HTERT RPE-1 (cell line): ENCODE measurements around the gene SRPK3.

ENCODE experiments used
- in situ Hi-C: fragments of 300-500 bp; cut with MboI; formaldehyde crosslinking; loops from 4 replicates; pipeline ENCODE4 v1.14.3; 2020; ENCODE audit warnings: low sequenced_read_pairs

SRPK3 gene

DNA sequence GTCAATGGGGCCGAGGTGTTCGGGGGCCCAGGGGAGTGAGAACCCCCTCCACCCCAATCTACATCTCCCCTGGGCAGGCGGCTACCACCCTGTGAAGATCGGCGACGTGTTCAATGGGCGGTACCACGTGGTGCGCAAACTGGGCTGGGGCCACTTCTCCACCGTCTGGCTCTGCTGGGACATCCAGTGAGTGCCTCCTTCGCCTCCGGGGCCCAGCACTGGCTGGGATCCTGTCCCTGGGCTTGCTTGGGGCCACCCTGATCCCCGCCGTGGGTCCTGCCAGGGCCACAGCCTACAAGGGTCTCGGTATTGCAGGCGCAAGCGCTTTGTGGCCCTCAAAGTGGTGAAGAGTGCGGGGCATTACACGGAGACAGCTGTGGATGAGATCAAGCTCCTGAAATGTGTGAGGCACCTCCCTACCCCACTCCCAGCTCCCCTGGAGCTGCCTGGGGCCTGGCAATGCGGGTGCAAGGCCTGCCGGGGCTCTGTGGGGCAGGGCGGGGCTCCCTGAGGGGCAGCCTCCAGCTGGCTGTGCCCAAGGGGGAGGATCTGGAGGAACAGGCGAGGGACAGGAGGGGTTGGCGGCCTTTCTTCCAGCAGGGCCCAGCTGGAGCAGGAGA is 697 bp downstream of the SRPK3 start:
- in situ Hi-C loops: no loop called here

DNA sequence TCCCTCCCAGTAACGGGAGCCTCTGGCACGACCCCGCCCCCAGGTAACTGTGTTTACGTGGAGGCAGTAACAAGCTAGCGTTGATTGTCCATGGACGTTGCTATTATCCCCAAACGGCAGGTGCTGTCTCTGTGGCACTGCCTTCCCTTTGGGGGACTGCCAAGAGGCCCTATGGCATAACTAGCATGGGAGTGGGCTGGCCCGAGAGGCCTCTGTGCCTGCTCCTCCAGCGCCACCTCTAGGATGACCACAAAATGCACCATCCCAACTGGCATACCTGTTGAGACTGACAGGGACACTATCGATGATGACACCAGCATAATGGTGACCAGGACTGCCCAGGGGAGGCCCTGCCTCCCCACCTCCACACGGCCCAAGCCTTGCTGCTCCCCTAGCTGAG is 1.5 kb downstream of the SRPK3 start:
- in situ Hi-C loops: no loop called here

DNA sequence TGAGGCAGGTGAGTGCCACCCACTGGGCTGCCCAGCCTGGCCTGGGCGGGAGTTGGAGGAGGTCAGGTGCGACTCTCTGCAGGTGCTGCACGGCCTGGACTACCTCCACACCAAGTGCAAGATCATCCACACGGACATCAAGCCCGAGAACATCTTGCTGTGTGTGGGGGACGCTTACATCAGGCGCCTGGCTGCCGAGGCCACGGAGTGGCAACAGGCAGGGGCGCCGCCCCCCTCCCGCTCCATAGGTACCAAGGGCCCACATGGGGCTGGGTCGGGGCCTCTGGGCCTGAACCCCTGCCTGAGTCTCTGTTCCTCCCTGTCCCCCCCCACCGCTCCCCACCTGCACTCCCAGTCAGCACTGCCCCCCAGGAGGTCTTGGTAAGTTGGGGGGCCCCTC is 2.0 kb downstream of the SRPK3 start:
- in situ Hi-C loops: no loop called here

DNA sequence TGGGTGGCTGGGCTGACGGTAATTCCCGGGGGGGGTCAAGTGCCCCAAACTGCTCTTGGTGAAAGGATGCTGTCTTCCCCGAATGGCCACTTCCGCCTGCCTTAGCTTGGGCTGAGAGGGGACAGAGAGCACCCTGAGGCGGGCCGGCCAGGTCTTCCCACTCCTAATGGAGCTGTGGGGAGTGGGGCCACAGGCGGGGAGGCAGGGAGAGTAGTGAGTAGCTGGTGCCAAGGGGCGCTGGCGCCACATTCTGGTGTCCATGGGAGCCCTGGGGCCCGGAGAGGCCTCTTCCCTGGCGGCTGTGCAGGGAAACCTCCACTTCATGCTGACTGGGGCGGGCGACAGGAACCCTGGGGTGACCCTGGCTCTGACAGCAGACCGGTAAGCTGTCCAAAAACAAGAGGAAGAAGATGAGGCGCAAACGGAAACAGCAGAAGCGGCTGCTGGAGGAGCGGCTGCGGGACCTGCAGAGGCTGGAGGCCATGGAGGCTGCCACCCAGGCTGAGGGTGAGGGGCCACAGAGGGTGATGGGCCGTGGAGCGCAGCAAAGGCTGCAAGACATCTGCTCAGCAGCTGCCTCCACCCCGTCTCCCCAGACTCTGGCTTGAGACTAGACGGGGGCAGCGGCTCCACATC is 2.7 kb downstream of the SRPK3 start:
- in situ Hi-C loops: no loop called here

DNA sequence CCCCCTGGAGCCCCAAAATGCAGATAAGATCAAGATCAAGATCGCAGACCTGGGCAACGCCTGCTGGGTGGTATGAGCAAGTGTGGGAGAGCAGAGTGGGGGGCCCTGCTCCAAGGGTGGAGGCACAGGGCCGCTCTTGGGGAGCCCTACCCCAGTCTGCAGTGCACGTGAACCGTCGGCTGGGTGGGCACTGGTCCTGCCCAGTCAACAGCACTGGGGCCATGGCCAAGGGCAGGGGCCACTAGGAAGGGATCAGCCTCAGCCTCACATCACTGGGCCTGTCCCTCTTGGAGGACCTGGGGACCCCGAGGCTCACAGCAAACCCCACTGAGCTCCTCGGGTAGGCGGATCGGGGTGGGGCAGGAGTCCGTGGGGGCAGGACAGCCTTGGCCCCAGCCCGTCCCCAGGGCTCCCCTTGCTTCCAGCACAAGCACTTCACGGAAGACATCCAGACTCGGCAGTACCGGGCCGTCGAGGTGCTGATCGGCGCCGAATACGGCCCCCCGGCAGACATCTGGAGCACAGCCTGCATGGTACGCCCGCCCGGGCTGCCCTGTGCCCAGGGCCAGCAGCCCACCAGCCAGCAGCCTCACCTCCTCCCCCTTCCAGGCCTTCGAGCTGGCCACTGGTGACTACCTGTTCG is 3.6 kb downstream of the SRPK3 start:
- in situ Hi-C loops: no loop called here

DNA sequence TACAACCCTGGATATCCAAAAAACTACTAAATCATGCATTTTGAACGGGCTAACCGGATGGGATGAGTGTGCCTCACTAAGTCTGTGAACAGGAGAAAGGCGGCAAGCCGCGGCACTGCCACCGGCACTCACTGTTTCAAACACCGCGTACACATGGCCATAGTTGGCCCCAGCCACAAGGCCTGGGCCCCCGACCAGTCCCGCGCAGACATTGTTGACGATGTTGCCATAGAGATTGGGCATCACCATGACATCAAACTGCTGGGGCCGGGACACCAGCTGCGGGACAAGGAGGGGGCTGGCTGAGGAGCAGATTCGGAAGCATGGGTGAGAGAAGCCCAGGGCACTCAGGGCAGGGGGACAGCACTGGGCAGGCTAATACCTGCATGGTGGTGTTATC is 5.8 kb downstream of the SRPK3 start:
- in situ Hi-C loops: no loop called here

DNA sequence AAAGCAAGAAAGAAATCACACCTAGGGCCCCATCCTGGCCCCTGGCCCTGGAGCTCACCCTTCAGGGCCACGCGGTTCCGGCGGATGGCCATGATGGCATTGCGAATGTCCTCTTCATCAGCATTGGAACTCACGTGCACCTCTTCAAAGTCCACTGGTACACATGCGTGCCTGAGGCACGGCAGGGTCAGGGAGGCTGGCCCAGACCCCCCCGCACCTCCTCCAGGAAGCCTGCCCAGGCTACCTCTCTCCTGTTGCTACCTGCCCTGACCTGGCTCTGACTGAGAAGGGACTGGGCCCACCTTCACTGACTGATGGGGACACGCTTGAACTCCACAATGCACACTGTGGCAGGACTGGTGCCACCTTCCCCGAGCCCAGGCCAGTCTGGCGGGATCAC is 8.8 kb downstream of the SRPK3 start:
- in situ Hi-C loops: no loop called here

DNA sequence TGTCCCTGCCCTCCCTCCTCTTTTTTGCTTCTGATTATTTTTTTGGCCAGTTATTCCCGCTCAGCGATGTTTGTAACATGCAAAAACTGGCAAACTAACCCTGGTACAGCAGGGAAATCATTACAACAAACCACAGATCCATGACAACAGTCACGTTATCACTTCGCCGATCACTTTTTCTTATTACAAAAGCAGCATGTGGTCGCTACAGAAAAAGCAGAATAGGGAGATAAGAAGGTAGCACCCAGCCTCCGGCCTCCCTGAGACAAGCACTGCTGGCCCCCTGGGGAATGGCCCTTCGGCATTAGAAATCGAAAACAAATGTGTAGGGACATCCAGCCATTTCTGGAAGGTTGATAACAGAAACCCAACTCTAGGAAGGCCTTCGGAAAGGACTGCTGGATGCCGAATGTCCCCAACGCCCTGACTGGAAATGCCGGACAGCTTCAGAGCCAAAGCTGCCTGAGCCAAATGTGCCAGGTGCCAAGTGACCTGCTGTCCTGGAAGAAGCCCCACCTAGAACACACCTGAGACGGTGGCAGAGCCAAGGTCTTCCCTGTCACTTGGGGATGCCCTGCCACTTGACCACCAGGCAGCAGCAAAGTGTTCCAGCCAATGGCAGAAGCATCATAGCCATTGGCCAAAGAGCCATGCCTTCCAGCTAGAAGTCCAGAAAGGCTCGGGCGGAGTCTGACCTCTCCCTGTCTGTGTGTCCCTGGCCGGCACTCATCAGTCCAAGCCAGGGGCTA is 10.4 kb downstream of the SRPK3 start:
- in situ Hi-C loops: no loop called here

DNA sequence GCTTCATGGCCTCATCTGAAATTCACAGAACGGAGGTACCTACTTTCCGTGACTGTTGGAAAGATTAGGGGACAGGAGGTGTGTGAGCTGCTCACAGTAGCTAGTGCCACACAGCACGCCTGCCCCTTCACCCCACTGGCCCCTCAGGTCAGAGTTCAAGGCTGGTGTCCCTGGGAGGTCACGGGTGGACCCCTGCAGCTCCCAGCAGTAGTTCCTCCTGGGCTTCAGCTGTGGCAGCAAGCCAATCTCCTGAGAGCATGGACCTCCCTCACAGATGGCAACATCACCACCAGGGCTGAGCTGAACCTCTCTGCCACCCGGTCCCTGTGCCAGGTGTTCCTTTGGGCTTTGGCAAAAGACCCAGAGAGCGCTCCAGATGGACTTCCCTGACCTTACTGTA is 11.5 kb downstream of the SRPK3 start:
- in situ Hi-C loops: no loop called here

DNA sequence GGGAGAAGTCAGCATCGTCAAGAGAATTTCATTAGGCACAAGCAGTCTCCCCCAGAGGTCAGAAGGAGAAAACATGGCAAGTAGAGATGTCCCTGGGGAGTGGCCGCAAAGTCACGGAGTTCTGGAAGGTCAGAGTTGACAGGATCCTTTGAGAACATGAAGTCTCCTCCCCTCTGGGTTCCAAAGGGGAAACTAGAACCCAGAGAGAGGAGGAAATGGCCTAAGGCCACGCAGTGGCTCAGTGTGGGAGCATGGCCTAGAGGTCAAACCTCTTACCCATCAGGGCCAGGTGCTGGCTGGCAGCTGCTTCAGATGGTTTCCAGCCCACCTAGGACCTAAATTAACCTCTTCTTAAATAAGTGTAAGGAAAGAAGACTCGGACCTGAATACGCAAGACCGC is 12.4 kb downstream of the SRPK3 start:
- in situ Hi-C loops: no loop called here

DNA sequence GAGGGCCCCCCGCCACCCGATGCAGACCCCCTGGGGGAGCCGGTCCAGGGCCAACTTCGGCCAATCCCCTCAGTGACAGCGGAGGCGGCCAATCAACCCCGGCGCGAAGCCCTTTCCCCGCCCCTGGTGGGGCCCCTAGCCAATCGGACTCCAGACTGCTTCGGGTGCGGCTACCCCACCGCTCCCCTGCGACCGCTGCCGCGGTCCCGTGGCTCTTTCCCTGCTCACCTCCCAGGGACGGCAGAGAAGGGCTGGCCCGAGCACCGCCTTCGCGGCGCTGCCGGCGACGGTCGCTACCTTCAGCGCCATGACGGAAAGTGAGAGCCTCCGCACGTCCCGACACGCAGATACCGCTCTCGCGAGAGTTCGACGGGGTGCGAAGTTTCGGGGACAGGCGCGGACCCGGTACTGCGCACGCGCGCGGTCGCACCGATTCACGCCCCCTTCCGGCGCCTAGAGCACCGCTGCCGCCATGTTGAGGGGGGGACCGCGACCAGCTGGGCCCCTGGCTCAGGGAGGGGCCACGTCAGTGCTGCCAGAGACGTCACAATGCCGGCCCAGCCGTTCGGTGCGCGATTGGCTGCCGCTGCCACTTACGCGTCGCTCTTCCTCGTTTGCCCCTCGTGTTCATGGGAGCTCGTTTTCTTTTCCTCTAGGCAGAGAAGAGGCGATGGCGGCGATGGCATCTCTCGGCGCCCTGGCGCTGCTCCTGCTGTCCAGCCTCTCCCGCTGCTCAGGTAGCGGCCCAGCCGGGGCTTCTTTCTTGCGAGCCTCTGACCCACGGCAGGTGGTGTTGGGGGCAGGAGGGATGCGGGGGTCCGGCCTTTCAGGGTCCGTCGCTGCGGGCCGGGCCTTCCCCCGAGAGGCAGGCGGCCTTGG is 13.4 kb downstream of the SRPK3 start, which contains the start of the genes IDH3G and SSR4:
IDH3G (minus strand) TSS at position 358 of the 879 bp plus-strand sequence; CDS start at position 309, 49 bp downstream.
SSR4 (plus strand) TSS at position 651 of the 879 bp plus-strand sequence; CDS start at position 671, 20 bp downstream.
- in situ Hi-C loops: no loop called here

DNA sequence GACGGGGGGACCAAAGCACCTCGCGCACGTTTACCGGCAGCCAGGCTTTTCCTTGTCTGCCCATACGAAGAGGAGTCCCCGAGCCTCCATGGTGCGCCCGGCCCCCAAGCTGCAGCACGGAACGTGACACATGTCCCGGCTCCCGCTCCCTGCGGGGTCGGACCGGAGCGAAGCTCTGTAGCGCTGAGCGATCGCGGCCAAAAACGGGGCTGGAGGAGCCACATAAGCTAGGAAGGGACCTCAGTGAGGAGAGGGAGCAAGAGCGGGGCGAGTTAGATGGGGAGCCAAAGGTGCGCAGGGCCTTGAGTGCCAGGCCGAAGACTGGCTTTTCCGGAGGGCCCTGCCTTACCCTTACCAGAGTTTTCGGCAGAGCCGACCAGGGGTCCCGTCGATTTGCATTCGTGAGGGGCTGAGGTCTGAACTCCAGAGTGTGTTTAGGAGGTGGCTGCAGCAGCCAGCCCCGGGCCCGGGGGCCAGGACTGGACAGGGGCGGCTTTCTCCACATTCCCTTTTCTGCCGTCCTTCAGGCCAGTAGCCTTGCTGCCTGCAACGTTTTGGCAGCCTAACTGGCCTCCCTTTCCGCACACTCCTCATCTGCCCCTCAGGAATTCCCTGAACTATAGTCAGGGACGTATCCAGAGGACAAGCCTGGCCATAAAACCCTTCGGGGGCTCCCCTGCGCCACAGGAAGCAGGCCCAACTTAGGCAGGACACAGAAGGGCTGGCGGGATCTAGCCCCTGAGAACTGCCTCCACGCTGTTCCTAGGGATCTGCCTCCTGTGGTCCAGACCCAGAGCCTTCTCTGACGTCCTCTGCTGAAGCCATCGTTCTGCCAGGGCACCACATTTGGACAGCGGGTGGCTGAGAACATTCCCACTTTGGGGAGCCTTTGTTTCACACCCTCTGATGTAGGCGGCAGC is 14.3 kb downstream of the SRPK3 start:
- in situ Hi-C loops: no loop called here

DNA sequence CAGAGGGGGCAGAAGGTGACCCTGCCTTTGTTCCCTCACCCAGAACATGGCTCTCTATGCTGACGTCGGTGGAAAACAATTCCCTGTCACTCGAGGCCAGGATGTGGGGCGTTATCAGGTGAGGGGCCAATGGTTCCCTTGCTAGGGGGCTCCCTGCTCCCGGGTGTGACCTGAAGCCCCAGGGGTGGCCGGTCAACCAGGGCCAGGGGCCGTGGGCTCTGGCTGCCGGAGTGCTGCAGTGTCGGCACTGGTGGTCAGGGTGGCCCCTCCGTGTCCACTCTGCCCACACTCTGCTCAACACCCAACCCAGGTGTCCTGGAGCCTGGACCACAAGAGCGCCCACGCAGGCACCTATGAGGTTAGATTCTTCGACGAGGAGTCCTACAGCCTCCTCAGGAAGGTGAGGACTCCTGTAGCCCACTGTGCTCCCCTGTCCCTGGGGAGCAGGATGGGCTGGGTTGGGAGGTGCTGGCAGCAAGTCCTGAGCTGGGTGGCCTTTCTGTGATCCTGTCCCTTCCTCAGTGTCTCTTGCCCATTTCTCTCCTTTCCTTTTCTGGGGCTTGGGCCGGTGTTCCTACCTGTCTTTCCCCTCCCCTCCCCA is 16.7 kb downstream of the SRPK3 start:
- in situ Hi-C loops: no loop called here

DNA sequence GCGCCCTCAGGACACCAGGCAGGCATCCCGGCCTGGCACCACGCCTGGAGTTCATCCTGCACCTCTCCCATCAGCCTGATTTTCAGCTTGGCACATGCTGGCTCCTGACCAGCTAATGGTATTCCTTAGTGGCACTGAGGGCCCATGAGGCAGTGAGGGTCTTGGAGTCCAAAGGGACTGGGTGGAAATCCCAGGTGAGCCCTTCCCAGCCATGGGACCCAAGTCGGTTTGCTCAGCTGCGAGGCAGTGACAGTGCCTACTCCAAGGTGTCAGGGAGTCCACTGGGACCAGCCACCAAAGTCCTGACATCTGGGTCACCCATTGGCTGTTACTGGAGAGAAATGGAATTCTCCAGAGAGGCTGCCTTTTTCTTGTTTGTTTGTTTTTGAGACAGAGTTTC is 18.5 kb downstream of the SRPK3 start:
- in situ Hi-C loops: no loop called here

DNA sequence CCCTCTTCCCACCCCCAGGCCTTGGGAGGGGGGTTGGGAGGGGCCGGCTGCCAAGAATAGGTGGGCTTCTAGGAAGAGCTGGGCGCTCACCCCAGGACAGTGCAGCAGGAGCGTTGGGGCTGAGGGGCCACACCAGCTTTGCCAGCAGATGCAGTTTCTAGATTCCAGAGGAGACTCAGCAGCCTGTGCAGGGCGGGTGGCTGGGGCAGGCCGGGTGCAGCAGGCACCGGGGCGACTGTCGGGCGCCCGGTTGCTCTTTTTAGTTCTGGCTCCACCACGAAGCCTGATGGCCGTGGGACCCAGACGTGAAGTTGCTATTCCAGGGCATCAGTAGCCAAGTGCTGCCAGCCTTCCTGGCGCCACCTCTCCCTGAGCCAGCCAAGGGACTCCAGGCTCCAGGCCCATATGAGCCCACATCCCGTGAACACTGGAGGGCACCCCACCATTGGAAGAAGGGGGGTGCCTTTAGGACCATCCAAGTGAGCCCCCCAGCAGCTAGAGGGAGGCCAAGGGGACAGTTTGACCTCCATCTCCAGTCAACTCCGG is 19.4 kb downstream of the SRPK3 start:
- in situ Hi-C loops: no loop called here

DNA sequence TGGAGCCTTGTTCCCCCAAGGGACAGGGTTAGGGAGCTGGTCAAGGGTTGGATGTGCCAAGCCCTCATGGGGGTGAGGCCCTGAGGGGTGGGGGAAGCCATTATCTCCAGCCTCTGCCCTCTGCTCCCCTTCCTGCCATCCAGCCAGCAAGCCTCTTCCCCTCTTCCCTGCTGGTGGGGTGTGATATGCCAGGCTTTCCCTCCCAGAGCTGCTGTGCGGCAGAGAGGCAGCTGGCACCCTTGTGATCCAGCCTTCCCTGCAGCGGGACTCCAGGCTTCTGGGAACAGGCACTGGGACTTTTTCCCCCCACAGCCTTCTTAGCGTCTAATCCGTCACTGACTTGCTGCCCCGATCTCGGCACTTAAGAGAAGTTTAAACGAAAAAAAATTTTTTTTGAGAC is 19.9 kb downstream of the SRPK3 start:
- in situ Hi-C loops: no loop called here

DNA sequence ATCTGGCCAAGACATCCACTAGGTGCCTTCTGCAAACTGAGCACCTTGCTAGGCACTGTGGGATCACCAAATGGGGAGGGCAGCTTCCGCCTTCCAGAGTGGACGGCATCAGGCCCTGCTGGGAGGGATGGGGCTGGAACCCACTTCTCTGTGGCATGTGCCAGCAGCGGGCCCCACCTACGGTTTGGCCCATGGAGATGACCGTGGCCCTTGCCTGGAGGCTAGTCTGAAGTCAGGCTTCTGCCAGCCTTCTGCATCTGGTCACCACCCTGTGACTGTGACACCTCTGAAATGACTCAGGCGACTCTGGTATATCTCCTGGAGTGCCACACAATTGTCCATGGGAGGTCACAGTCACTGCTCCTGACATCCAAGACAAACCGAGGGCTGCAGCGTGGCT is 20.8 kb downstream of the SRPK3 start:
- in situ Hi-C loops: no loop called here

DNA sequence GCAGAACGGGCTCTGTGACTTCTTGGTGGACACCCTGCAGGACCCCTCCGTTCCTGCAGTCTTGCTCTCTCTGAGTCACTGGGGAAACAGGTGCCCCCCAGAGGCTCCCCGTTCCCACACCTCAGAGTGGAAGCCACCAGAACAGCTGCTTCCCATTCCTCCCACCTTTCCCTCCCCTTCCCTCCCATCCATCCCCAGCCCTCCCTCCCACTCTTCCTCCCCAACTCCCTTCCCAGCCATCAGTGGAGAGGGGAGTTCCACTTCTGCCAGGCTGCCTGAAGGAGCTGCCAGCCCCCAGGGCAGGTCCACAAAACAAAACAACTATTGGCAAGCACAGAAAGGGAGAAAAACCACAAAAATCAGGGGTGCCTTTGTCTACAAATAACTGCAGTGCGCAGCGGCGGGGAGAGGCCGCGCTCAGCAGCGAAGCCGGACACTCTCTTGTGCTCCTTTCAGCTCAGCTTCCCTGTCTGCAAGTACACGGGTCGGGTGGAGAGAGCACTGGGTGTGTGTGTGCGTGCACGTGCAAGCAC is 21.7 kb downstream of the SRPK3 start:
- in situ Hi-C loops: no loop called here
